Hematopoietic multipotent progenitor cell treated with erythropoietin and hydrocortisone succinate and interleukin-3 and kit ligand, for 15 days (in vitro differentiated cells): ENCODE measurements around the gene CD82.

ENCODE experiments used
- DNase-seq: peaks from one replicate; pipeline ENCODE4 v3.0.0-alpha.2; 2015; ENCODE audit warnings: low spot score

The CD82 gene

DNA sequence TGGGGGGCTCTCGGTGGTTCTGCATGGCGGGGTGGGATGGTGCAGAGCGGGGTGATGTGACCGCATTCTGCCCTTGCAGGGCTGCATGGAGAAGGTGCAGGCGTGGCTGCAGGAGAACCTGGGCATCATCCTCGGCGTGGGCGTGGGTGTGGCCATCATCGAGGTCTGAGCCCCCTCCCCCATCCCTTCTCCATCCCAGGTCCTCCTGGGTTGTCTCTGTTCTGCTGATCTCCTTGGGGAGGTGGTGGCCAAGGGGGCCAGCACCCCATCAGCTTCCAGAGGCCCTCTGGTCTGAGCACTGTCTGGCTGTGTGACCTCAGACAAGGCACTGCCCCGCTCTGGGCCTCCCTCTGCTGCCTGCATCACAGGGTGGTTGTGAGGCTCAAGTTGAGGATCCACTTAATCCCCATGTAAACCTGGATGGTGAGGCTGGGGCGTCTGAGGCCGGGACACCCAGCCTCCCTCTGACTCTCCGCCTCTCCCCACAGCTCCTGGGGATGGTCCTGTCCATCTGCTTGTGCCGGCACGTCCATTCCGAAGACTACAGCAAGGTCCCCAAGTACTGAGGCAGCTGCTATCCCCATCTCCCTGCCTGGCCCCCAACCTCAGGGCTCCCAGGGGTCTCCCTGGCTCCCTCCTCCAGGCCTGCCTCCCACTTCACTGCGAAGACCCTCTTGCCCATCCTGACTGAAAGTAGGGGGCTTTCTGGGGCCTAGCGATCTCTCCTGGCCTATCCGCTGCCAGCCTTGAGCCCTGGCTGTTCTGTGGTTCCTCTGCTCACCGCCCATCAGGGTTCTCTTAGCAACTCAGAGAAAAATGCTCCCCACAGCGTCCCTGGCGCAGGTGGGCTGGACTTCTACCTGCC lies 53.3 kb downstream of the CD82 start:
- DNase-seq: no peak

DNA sequence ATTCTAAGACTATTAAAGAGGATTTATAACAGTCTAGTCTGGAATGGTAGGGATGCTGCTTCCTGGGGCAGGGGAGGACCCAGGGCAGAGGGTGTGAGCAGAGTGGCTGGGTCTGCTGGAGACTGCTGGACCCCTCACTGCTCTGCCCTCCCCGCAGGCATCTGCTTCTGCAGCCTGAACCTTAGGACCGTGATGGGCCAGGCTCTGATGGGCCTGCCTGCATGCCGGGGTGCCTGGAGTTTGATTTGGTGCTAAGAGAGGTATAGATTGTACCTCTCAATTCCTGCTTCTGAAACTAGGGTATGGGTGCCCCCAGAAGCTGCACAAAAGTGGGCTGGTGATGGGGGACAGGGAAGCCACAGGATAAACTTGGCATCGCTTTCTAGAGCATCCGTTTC lies 54.9 kb downstream of the CD82 start:
- no peak for DNase-seq

DNA sequence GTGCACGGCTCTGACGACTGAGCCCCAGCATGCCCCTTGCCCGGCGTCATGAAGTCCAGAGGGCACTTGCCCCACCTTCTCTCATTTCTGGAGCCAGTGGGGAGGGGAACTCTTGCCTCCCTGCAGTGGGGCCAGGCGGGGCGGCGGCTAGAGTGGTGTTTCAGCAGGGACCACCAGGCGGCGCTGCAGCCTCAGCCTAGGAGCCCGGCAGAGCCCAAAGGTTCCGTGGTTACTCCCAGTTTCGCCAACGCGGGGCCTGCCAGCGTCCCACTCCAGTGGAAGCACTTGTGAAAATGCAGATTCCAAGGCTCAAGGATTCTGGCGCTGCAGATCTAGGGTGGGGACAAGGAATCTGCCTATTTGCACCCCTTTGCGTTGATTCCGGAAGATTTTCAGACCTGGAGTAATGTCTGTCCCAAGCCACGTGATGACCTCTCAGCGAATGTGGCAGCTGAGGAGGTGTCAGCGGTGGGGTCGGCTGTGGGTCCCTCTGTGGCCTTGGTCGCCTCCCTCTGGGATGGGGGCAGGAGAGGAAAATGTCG lies 55.7 kb downstream of the CD82 start:
- peak; percentile 70 for DNase-seq

DNA sequence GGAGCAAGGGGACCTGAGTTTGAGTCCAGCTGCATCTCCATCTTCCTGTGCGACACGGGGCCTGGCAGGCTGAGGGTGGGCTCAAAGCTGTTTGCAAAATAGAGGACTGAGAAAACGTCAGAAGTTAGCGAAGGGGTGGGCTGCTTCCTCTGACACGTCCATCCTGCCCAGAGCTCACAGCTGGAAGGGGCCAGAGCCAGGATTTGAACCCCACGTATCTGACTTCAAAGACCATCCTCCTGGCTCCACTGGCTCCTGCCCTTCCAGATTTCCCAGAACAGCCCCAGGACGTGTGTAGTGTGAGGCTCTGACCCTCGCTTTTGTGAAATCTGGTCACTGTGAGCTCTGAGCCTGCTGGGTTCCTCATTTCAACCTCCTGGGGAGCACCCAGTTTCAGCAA lies 56.3 kb downstream of the CD82 start:
- DNase-seq: no peak

DNA sequence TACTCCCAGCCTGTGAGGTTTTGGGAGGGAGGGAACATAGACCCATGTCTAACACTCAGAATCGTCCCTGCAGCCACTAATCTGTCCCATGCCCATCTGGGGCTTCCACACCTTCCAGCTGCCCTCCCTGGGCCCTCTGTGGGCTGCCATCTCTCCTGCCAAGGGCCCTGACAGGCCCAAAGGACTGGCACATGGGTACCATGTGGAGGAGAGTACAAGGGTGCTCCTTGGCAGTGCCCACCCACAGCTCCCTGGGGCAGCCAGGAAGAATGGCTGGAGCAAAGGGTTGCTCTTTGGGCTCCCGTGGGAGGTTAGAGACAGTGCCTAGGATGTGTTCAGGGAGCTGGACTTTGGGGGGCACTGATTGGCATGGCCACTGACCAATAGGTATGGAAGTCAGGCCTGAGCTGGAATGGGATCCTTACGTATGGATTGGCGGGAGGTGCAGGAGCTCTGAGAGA lies 56.8 kb downstream of the CD82 start:
- DNase-seq: no peak

DNA sequence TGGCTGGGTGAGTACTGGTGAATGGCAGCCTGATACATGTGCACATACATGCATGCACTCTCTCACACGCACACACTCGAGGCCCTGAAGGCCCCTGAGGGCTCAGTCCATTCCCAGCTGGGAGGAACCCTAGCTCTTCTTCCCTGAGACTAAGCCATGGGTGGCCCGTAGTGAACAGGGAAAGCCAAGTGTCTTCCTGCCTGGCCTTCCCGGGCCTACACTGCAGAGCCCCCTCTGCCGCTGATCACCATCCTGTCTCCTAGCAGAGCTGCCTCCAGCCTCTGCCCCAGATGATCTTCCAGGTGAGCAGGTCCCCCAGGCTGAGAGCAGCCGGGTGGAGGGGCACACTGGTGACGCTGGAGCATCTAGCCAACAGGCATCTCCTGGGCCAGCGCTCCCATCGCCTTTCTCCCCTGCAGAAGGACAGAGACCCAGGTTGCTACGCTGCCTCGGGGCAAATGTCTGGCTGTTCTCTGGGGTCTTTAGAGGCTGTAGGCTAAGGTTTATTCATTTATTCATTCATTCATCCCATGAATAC lies 57.3 kb downstream of the CD82 start:
- no peak for DNase-seq

DNA sequence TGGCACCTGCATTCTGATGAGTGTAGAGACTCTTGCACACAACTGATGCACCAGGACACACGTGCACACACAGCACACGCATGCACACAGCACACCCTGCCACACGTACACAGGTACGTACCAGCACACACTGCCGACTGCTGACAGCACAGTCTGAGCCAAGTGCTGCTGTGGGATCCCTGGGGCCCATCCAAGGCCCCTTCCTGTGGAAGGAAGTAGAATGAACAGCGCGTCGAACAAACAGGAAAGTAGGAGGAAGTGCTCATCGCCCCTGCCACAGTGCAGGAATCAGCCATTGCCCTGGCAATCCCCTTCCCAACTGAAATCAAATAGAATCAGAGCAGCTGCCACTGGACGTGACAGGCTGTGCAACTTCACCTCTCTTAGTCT lies 57.9 kb downstream of the CD82 start:
- no peak for DNase-seq

DNA sequence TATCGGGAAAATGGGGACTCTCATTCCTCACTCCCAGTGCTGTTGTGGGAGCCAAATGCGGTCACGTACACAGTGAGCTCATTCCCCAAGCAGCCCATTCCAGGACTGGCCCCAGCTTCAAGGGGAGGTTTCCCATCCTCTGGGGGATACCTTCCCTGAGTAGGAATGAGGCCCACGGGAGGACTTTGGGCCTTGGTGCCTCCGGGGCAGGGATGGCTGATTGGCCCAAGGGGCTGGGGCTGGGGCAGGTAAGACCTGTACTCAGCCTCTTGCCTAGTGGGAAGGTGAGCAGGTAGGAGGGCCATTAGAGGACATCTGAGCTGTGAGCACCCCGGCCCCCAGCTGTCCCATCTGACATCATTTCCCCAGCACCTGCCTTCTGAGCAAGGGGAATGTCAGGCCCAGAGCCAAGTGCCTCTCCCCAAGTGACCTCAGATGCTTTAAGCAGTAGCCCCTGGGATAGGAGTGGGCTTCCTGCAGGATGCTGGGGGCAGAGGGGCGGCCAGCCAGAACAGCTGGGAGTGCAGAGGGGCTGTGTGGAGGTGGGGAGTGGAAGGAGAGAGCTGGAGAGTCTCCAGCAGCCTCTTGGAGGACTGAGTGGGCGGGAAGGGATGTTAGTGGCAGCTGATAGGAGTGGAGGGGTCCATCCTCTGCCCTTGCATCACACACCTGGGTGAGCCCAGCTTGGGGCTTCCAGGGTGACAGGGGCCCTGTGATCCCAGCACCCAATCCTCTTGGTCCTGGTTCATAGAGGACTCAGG lies 58.4 kb downstream of the CD82 start:
- DNase-seq: no peak

DNA sequence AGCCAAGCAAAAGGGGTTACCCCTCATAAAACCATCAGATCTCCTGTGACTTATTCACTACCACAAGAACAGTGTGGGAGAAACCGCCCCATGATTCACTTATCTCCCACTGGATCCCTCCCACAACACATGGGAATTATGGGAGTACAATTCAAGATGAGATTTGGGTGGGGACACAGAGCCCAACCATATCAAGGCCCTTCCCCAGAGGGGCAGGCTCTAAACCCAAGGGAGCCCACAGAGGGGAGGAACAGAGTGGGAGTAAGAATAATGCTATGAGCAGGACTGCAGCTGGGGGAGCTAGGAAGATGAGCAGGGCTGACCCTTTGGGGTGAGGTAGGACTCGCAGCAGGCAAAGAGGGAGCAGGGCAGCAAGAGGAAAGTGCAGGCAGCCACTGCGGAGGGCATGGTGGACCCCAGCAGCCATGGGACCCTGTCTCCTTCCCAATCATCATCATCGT lies 59.3 kb downstream of the CD82 start:
- DNase-seq: no peak

DNA sequence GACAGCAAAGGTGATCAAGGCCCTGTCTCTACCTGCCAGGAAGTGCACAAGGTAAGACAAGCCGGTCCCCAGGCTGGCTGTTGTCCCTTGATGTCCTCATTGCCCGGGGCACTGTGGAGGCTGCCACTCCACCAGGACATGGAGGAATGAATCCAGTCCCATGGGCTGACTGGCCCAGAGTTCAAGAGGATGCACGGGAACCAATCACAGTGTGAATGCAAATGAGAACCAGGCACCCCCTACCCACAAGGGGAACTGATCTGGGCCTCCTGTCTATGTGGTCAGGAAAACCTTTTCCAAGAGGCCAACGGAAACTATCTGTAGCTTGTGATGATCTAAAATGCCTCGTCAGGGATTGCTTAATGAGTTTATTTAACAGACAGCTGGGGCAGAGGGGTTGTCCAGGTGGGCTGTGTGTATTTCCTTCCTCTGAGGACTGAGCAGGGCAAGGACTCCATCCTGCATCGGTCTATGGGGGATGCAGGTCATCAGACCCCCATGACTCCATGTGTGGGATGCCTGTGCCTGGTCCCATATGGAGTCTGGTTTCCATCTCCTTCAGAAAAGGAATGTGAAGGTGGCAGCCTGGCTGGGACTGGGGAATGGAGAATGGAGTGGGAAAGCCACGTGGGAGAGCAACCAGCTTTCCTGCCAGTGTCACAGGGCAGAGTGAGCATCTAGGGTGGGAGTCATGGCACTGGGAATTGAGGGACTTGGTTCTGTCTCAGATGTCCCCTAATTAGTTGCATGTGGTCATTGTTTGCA lies 60.5 kb downstream of the CD82 start:
- no peak for DNase-seq

DNA sequence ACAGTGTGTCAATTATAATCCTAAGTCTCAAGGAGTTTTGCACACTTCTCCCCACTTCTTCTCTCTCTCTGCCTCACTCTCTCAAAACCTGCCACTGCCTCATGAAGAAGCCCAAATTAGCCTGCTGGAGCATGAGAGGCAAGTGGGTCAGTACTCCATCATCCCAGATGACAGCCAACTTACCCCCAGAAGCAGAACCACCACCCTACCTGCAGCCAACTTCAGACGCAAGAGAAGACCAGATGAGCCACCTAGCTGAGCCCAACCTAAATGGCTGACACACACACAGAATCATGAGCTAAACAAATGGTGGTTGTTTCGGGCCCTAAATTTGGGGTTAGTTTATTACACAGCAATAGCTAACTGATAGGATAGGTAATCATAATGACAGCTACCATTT lies 61.2 kb downstream of the CD82 start:
- DNase-seq: no peak

DNA sequence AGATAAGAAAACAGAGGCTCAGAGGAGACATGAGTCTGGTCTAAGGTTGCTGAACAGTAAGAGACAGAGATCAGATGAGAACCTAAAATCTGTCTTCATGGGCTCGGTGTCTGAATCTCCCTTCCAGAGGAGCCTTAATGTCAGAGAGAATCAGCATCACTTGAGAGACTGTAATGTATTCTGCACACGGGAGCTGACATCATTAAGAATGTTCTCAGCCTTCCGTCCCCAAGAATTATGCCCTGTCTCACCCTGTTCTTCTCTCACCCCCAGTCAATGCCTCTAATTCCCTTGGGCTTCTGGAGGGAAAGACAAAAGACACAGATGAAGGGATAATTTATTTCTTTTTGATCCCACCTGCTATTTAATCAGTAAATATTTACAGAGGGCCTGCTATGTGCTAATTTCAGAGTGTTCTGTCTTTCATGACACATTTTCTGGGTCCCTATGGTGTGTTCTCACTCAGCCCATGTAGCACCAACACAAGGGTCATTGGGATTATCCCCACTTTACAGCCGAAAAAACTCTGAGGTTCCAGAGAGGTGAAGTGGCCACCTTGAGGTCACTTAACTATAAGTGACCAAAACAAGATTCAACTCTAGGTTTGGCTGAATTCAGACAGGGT lies 61.8 kb downstream of the CD82 start:
- no peak for DNase-seq

DNA sequence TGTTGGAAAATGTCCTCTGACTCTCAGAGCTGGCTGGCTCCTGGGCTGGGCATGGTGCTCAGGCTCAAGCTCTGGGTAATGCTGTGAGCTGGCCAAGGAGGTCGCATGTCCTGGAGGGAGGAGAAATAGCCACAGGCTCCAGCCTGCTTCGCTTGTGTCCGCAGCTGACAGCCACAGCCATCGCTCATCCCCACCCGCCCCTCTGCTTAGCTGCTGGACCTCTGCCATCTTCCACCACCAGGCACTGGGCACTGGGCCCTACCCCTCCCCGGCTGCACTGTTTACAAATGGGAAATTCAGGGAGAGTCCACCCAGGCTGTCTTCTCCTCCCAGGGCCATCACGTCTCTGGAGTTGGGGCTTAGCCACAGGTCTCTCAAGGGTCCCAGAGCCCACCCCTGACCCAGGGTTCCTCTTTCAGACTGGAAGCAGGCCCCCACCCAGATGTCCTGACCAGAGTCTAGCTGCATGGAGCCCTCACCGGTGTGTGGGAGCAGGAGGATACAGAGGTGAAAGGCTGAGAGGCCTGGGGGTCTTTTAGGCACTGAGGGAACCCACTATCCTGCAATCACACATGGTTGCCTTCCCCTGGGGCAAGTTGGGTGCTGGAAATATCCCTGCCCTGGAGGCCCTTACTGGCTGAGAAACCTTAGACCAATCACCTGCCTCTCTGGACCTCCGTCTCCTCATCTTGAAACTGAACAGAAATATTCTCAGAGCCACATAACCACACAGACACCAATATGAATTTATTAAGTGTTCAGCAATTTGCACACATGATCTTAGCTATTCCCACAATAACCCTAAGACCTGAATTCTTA lies 62.7 kb downstream of the CD82 start:
- DNase-seq: no peak

DNA sequence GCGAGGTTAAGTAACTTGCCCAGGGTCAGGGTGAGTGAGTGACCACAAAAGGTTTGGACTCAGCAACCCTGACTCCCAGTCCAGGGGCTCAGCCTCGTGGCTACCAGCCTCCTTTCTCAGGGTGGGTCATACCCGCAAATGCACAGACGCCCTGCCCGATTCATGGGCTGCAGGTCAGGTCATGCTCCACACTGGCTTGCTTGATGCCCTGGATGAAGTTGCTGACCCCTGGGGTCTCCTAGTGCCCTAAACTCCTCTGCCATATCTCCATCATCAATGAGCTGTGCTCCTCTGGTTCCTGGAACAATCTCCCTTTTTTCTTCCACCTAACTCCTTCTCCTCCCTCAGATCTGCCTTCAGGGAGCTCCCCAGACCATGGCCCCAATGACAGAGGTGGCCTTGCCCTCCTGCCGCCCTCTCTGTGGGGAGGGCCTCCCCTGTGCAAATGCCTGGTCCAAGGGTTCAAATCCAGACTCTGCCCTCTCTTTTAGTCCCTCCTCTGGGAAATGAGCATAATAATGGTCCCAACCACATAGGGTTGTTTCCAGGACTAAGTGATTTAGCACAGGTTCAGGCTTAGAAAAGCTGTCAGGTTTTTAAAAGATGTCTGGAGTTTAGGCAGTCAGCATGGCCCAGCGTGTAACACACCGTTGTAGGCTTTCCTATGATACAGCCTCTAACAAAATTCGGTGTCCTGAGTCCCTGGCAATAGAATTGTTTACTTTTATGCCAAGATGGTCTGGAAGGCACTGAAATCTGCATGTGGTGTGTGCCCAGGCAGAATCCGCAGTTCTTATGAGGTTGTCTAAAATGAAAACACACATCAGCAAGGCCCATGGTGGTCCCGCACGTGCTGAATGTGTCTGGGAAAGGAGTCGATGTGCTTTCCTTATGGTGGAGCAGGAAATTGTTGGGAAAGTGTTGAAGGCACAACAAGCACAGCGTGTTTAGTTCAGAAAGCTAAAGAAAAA lies 63.6 kb downstream of the CD82 start:
- no peak for DNase-seq

DNA sequence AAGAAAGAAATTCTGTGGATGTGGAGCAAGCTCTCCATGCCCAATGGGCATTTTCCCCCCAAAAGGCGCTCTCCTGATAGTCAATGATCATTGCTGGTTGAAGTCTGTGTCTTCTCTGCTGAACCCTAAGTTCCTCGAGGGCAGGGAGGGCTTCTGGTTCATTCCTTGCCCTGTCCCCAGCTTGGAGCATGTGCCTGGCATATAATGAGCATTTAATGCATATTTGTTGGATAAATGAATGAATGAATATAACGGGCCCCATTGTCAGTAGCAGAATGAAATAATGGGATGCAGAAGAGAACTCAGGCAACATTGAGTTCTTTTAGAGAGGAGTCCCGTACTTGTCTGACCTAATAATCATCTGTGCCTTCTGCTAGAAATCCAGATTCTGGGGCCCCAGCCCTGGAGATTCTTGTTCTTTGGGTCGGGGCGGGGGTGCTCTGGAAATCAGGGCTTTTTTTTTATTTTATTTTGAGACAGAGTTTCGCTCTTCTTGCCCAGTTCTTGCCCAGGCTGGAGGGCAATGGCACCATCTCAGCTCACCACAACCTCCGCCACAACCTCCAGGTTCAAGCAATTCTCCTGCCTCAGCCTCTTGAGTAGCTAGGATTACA lies 64.4 kb downstream of the CD82 start:
- no peak for DNase-seq

DNA sequence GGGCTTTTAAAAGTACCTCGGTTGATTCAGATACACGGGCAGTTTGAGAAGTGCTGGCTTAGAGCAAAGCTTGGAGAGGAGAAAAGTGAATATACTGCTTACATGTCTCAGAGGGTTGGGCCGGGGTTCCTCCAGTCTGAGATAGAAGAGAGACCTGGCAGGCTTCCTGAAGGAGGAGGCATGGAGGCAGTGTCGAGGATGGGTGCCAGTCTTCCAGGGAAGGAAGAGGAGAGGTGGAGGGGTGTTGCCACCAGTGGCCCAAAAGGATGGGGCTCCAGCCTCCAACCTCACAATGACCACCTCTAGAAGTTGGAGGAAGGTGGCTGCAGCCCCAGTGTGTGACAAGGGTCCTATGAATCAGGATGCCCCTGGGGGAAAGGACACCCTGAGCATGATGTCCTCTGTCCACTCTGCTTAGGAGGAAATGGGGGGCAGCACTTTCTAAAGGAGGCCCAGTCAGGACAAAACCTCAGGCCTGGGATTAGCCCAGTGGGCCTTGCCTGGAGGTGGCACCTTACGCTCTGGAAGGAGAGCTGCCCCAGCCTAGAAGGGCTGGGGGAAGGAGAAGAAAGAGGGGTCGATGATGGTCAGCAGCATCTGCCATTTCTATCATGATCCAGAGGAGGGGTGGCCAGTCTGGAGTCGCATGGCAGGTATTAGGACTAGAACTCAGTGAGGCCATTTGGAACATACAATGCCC lies 65.2 kb downstream of the CD82 start:
- DNase-seq: no peak

DNA sequence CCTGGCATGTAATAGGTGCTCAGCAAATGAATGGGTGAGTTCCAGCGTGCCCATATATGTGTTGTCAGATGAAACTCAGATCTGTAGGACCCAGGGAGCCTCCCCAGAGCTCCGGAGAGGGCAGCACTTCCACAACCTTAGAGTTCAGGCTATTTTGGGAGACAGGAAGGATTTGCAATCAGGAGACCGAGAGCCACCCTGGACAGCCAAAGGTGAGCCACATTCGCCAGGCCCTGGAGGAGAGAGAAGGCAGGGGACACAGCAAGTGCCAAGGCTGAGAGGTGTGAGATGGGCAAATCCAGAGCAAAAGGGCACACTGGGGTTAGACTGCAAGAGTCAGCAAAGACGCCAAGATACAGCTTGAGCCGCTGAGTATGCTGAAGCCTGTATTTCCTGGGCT lies 66.4 kb downstream of the CD82 start:
- DNase-seq: no peak

DNA sequence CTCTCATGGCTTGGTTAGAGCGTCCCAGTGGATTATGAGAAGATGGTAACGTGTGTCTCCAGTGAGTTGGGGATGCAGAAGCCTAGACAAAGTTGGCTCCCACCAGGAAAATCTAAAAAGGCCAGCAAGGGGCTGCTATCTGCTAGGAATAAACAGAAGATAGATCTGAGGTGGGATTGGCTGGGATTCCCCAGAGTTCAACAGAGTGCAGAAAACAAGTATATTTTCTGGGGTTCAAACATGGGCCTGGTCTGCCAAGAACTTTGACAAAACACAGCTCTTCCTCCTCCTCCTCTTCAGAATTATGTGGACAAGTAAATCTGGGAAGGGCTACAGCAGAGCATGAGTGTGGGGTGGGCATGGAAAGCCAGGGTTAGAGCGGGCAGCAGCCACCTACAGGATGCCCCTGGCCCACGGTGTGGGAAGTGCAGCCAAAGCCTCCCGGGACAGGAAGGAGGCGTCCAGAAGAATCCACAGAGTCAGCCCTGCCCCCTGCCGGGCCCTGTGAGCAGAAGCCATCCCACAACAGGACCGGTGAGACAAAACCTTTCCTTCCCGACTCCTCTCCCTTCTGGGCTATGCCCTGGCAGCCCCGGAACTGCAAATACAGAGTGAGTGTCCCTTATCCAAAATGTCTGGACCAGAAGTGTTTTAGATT lies 67.1 kb downstream of the CD82 start:
- DNase-seq: peak; percentile 30
